ENCODE measurements around the gene SHTN1. TPM values are rescaled to one million over a fixed set of nuclear protein-coding genes. Genes with fewer than 3 reads are reported as not detected.

SHTN1 gene
- total and polyA plus RNA-seq, 10 of the 15 experiments (the other 5 are each of a cell fraction or from before 2014, with no cell fraction given), result 0.79 to 4.0 (median 2.0) TPM

DNA sequence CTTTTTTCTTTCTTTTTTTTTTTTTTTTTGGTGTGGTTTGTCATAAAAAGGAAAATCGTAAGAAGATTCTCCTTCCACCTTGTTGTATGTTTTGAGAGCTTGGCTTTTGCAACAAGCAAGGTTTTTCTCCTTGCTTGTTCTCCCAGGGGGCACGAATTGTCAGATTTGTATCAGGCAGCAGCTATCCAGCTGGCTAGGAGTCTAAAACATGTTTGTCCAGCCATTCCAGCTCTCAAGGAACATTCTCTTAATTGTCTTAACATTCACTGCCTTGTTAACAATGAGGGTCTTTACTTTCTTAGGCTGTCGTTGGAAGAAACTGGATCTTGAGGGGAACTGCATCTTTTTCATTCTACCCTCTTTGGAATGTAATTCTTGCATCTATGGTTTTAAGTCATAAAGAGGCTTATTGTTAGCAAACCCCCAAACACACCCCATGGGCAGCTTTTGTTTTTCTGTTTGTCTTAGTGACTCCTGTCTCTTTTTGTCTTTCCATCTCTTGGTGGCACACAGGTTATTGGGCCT lies 14.6 kb downstream of the SHTN1 start:
- no peak for FAIRE-seq
- CTCF ChIA-PET, result no interaction called here
- Histone ChIP-seq H3K27ac (ENCODE audit: control insufficient read depth, insufficient read depth) (no peak overlapping the region), H3K27me3 (replicated peaks in 1 of 2; ENCODE audit: control insufficient read depth in 2 of 2, insufficient read depth in 2 of 2, low read length in 1 of 2) (no peaks in the 10 kb centered on the region), H3K9me3 (replicated peaks; ENCODE audit: control insufficient read depth, insufficient read depth, low read length) (no peaks in the 10 kb centered on the region), H3K4me1 (ENCODE audit: control insufficient read depth, insufficient read depth, low read length) (no peaks in the 10 kb centered on the region), H3K4me2 (ENCODE audit: control insufficient read depth, insufficient read depth) (no peak overlapping the region), H4K20me1 (ENCODE audit: control insufficient read depth, insufficient read depth) (no peaks in the 10 kb centered on the region), H3K36me3 (ENCODE audit: control insufficient read depth in 2 of 2, insufficient read depth in 2 of 2, low read length in 1 of 2) (no peaks in the 10 kb centered on the region), H3K79me2 (ENCODE audit: control insufficient read depth, insufficient read depth, low read length) (no peaks in the 10 kb centered on the region), H3K4me3 (no peak overlapping the region), H3K9ac (ENCODE audit: control insufficient read depth, insufficient read depth, low read length) (no peak overlapping the region), H2AFZ (ENCODE audit: control insufficient read depth, low read depth, low read length) (no peak overlapping the region)
- POLR2A ChIA-PET, result no interaction called here
- in situ Hi-C loops (cut with MboI) (no loop called here), intact Hi-C loops (cut with micrococcal nuclease; ENCODE audit: unreplicated experiment) (loop anchor here (10.0 kb wide), 1 partner anchor 184 kb away; no protein-coding TSS in a partner anchor)
- BruUV-seq (replicated peaks), result no TSS peak
- RAD21 ChIA-PET (ENCODE audit: unreplicated experiment), result no interaction called here
- 9% methylated on average over 2 of the region's 3 CpGs for WGBS (ENCODE audit: insufficient coverage, insufficient replicate concordance, low lambda C conversion rate, missing lambda C conversion rate)
- SMC1A ChIA-PET (ENCODE audit: uncharacterized antibody, unreplicated experiment), result no interaction called here
- TF ChIP-seq, protein P1, sequence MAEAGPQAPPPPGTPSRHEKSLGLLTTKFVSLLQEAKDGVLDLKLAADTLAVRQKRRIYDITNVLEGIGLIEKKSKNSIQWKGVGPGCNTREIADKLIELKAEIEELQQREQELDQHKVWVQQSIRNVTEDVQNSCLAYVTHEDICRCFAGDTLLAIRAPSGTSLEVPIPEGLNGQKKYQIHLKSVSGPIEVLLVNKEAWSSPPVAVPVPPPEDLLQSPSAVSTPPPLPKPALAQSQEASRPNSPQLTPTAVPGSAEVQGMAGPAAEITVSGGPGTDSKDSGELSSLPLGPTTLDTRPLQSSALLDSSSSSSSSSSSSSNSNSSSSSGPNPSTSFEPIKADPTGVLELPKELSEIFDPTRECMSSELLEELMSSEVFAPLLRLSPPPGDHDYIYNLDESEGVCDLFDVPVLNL (IDR thresholded peaks at IDR 0.05; ENCODE audit: low read depth, low read length), result no peak
- TF ChIP-seq EP300 (IDR thresholded peaks at IDR 0.05; ENCODE audit: borderline replicate concordance in 1 of 2, control insufficient read depth in 1 of 2, low read depth in 2 of 2, low read length in 2 of 2), result no peak
- TF ChIP-seq, protein P2, sequence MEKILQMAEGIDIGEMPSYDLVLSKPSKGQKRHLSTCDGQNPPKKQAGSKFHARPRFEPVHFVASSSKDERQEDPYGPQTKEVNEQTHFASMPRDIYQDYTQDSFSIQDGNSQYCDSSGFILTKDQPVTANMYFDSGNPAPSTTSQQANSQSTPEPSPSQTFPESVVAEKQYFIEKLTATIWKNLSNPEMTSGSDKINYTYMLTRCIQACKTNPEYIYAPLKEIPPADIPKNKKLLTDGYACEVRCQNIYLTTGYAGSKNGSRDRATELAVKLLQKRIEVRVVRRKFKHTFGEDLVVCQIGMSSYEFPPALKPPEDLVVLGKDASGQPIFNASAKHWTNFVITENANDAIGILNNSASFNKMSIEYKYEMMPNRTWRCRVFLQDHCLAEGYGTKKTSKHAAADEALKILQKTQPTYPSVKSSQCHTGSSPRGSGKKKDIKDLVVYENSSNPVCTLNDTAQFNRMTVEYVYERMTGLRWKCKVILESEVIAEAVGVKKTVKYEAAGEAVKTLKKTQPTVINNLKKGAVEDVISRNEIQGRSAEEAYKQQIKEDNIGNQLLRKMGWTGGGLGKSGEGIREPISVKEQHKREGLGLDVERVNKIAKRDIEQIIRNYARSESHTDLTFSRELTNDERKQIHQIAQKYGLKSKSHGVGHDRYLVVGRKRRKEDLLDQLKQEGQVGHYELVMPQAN (conservative IDR thresholded peaks at IDR 0.05), result no peak
- TF ChIP-seq ESRRA (IDR thresholded peaks at IDR 0.05; ENCODE audit: low read length), result no peak
- no peak for TF ChIP-seq MYC (IDR thresholded peaks at IDR 0.05; ENCODE audit: insufficient read depth, insufficient read length, insufficient replicate concordance, low read length, severe bottlenecking)
- no peak for TF ChIP-seq FOS (IDR thresholded peaks at IDR 0.05; ENCODE audit: borderline replicate concordance, extremely low read depth, insufficient read length)
- TF ChIP-seq NFIC (IDR thresholded peaks at IDR 0.05; ENCODE audit: low read depth, low read length), result no peak
- TF ChIP-seq, protein P3, sequence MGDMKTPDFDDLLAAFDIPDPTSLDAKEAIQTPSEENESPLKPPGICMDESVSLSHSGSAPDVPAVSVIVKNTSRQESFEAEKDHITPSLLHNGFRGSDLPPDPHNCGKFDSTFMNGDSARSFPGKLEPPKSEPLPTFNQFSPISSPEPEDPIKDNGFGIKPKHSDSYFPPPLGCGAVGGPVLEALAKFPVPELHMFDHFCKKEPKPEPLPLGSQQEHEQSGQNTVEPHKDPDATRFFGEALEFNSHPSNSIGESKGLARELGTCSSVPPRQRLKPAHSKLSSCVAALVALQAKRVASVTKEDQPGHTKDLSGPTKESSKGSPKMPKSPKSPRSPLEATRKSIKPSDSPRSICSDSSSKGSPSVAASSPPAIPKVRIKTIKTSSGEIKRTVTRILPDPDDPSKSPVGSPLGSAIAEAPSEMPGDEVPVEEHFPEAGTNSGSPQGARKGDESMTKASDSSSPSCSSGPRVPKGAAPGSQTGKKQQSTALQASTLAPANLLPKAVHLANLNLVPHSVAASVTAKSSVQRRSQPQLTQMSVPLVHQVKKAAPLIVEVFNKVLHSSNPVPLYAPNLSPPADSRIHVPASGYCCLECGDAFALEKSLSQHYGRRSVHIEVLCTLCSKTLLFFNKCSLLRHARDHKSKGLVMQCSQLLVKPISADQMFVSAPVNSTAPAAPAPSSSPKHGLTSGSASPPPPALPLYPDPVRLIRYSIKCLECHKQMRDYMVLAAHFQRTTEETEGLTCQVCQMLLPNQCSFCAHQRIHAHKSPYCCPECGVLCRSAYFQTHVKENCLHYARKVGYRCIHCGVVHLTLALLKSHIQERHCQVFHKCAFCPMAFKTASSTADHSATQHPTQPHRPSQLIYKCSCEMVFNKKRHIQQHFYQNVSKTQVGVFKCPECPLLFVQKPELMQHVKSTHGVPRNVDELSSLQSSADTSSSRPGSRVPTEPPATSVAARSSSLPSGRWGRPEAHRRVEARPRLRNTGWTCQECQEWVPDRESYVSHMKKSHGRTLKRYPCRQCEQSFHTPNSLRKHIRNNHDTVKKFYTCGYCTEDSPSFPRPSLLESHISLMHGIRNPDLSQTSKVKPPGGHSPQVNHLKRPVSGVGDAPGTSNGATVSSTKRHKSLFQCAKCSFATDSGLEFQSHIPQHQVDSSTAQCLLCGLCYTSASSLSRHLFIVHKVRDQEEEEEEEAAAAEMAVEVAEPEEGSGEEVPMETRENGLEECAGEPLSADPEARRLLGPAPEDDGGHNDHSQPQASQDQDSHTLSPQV (IDR thresholded peaks at IDR 0.05), result no peak
- TF ChIP-seq HDAC2 (IDR thresholded peaks at IDR 0.05), result no peak
- TF ChIP-seq, protein P4, sequence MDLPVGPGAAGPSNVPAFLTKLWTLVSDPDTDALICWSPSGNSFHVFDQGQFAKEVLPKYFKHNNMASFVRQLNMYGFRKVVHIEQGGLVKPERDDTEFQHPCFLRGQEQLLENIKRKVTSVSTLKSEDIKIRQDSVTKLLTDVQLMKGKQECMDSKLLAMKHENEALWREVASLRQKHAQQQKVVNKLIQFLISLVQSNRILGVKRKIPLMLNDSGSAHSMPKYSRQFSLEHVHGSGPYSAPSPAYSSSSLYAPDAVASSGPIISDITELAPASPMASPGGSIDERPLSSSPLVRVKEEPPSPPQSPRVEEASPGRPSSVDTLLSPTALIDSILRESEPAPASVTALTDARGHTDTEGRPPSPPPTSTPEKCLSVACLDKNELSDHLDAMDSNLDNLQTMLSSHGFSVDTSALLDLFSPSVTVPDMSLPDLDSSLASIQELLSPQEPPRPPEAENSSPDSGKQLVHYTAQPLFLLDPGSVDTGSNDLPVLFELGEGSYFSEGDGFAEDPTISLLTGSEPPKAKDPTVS (IDR thresholded peaks at IDR 0.05; ENCODE audit: low read depth, low read length), result no peak
- no peak for TF ChIP-seq HCFC1 (IDR thresholded peaks at IDR 0.05; ENCODE audit: low read length)
- TF ChIP-seq EED (IDR thresholded peaks at IDR 0.05; ENCODE audit: low read depth), result no peak
- TF ChIP-seq BRCA1 (IDR thresholded peaks at IDR 0.05; ENCODE audit: low read depth, low read length), result no peak
- TF ChIP-seq ZNF24 (IDR thresholded peaks at IDR 0.05), result no peak
- no peak for TF ChIP-seq FOXM1 (IDR thresholded peaks at IDR 0.05; ENCODE audit: low read depth, low read length)
- TF ChIP-seq POLR2AphosphoS2 (IDR thresholded peaks at IDR 0.05; ENCODE audit: low read depth, low read length), result no peak
- DNase-seq (ENCODE audit: low read depth, low spot score), result no peak
- ATAC-seq, result no peak

Data from GM12878 (cell line).